Measurements from ENCODE around the gene NOTCH1. TPM values are rescaled to one million over a fixed set of nuclear protein-coding genes. Genes with fewer than 3 reads are reported as not detected.

NOTCH1 gene
- total RNA-seq, 1 experiment from 2014 or later = 37.2 TPM

GRCh38 chr9:136464241-136464640, 81.6 kb downstream of the NOTCH1 start:
- POLR2A ChIA-PET (ENCODE audit: low non-redundant PET) = no interaction called here
- Histone ChIP-seq H3K36me3 (ENCODE audit: insufficient read depth, low read length, poor library complexity, severe bottlenecking) (peaks cover 83% of the 10 kb centered on the region), H3K27me3 (replicated peaks; ENCODE audit: insufficient read depth, low read depth, low read length, poor library complexity) (no peaks in the 10 kb centered on the region), H3K4me3 (ENCODE audit: low read depth, low read length, poor library complexity, severe bottlenecking) (no peak overlapping the region), H3K27ac (ENCODE audit: low read depth, low read length, poor library complexity, severe bottlenecking) (no peak overlapping the region), H3K9me3 (ENCODE audit: low read depth, low read length, poor library complexity, severe bottlenecking) (no peaks in the 10 kb centered on the region), H3K4me1 (ENCODE audit: insufficient read depth, low read length, poor library complexity, severe bottlenecking) (no peaks in the 10 kb centered on the region)
- CTCF ChIA-PET = no interaction called here
- TF ChIP-seq CTCF (conservative IDR thresholded peaks at IDR 0.05; ENCODE audit: low read depth, low read length) = no peak
- no peak for TF ChIP-seq EZH2 (IDR thresholded peaks at IDR 0.05; ENCODE audit: borderline replicate concordance, low read depth, low read length, poor library complexity, severe bottlenecking)
- DNase-seq (ENCODE audit: low spot score) = no peak
- BruUV-seq (replicated peaks) = no TSS peak
- intact Hi-C loops (cut with micrococcal nuclease; ENCODE audit: unreplicated experiment) = no loop called here

- H3K36me3 ChIP-seq (ENCODE audit: insufficient read depth, low read length, poor library complexity, severe bottlenecking) = peaks cover 84% of the 10 kb centered on the region
- DNase-seq (ENCODE audit: low spot score) = no peak
- H3K4me1 ChIP-seq (ENCODE audit: insufficient read depth, low read length, poor library complexity, severe bottlenecking) = no peaks in the 10 kb centered on the region
- no peaks in the 10 kb centered on the region for H3K27me3 ChIP-seq (replicated peaks; ENCODE audit: insufficient read depth, low read depth, low read length, poor library complexity)
- POLR2A ChIA-PET (ENCODE audit: low non-redundant PET) = no interaction called here
- no peak overlapping the region for H3K27ac ChIP-seq (ENCODE audit: low read depth, low read length, poor library complexity, severe bottlenecking)
- no peak overlapping the region for H3K4me3 ChIP-seq (ENCODE audit: low read depth, low read length, poor library complexity, severe bottlenecking)
- no TSS peak for BruUV-seq (replicated peaks)
- CTCF ChIA-PET = no interaction called here
- no peak for TF ChIP-seq CTCF (conservative IDR thresholded peaks at IDR 0.05; ENCODE audit: low read depth, low read length)
- TF ChIP-seq EZH2 (IDR thresholded peaks at IDR 0.05; ENCODE audit: borderline replicate concordance, low read depth, low read length, poor library complexity, severe bottlenecking) = no peak
- intact Hi-C loops (cut with micrococcal nuclease; ENCODE audit: unreplicated experiment) = no loop called here
- no peaks in the 10 kb centered on the region for H3K9me3 ChIP-seq (ENCODE audit: low read depth, low read length, poor library complexity, severe bottlenecking)
Measured at GRCh38 chr9:136463578-136463977, 82.3 kb downstream of the NOTCH1 start.

GRCh38 chr9:136462664-136463063, 83.2 kb downstream of the NOTCH1 start:
- H3K36me3 ChIP-seq (ENCODE audit: insufficient read depth, low read length, poor library complexity, severe bottlenecking) = peaks cover 84% of the 10 kb centered on the region
- CTCF ChIA-PET = no interaction called here

More at GRCh38 chr9:136462664-136463063, 83.2 kb downstream of the NOTCH1 start:
- intact Hi-C loops (cut with micrococcal nuclease; ENCODE audit: unreplicated experiment) = no loop called here
- BruUV-seq (replicated peaks) = no TSS peak
- Histone ChIP-seq H3K27me3 (replicated peaks; ENCODE audit: insufficient read depth, low read depth, low read length, poor library complexity) (no peaks in the 10 kb centered on the region), H3K4me3 (ENCODE audit: low read depth, low read length, poor library complexity, severe bottlenecking) (no peak overlapping the region), H3K27ac (ENCODE audit: low read depth, low read length, poor library complexity, severe bottlenecking) (no peak overlapping the region), H3K9me3 (ENCODE audit: low read depth, low read length, poor library complexity, severe bottlenecking) (no peaks in the 10 kb centered on the region), H3K4me1 (ENCODE audit: insufficient read depth, low read length, poor library complexity, severe bottlenecking) (no peaks in the 10 kb centered on the region)
- no peak for DNase-seq (ENCODE audit: low spot score)
- TF ChIP-seq EZH2 (IDR thresholded peaks at IDR 0.05; ENCODE audit: borderline replicate concordance, low read depth, low read length, poor library complexity, severe bottlenecking) (no peak), CTCF (conservative IDR thresholded peaks at IDR 0.05; ENCODE audit: low read depth, low read length) (no peak)
- POLR2A ChIA-PET (ENCODE audit: low non-redundant PET) = no interaction called here

Measured in A673 (cell line).